ENCODE results near the gene ZSCAN32. TPM values are rescaled to one million over a fixed set of nuclear protein-coding genes. Genes with fewer than 3 reads are reported as not detected.
A peak's percentile ranks its signal among the peaks of the same experiment; 100 is the strongest.

Gene ZSCAN32
- total RNA-seq, 3 donors from 2014 or later (not counting 1 experiment from before 2014, with no cell fraction given): 7.5 to 14.2 (median 14.1) TPM

DNA sequence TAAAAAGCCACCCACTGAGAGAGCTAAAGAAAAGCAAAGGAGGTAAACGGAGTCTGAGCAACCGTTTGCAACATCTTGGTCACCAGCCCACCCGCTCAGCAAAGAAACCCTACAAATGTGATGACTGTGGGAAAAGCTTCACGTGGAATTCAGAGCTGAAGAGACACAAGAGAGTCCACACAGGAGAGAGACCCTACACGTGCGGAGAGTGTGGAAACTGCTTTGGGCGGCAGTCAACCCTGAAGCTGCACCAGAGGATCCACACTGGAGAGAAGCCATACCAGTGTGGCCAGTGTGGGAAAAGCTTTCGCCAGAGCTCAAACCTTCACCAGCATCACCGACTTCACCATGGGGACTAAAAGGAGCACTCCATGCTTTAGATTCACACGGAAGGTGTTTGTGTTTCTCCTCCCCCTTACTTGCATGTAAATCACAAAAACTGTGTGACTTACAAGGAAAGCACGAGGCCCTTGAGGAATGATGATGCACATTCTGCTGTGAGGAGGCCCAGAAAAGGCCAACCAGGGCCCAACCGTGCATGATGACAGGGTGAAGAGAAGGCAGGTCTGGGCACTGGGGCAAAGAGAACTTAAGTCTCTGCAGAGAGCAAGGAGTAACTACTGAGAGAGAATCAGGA, 7.9 kb upstream of the ZSCAN32 start:
- over 99% methylated on average over 12 of the region's 12 CpGs for WGBS (ENCODE audit: insufficient coverage)
- Mint-ChIP-seq H3K9me3 (peaks cover 10 to 25% of the 10 kb centered on the region in 2 donors), H3K4me3 (no peak overlapping the region), H3K36me3 (peaks cover 39% of the 10 kb centered on the region), H3K27me3 (ENCODE audit: low read depth in 2 of 2) (no peaks in the 10 kb centered on the region), H3K4me1 (peaks cover 0 to 5% of the 10 kb centered on the region in 2 donors), H3K27ac (no peak overlapping the region)
- TF ChIP-seq, protein P1, sequence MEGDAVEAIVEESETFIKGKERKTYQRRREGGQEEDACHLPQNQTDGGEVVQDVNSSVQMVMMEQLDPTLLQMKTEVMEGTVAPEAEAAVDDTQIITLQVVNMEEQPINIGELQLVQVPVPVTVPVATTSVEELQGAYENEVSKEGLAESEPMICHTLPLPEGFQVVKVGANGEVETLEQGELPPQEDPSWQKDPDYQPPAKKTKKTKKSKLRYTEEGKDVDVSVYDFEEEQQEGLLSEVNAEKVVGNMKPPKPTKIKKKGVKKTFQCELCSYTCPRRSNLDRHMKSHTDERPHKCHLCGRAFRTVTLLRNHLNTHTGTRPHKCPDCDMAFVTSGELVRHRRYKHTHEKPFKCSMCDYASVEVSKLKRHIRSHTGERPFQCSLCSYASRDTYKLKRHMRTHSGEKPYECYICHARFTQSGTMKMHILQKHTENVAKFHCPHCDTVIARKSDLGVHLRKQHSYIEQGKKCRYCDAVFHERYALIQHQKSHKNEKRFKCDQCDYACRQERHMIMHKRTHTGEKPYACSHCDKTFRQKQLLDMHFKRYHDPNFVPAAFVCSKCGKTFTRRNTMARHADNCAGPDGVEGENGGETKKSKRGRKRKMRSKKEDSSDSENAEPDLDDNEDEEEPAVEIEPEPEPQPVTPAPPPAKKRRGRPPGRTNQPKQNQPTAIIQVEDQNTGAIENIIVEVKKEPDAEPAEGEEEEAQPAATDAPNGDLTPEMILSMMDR (IDR thresholded peaks at IDR 0.05): no peak
- H3K4me1 ChIP-seq (ENCODE audit: control insufficient read depth, insufficient read depth, low read length): no peaks in the 10 kb centered on the region
- no peak overlapping the region for H3K27ac ChIP-seq (ENCODE audit: low read length)
- peaks cover 38% of the 10 kb centered on the region for H3K36me3 ChIP-seq (ENCODE audit: control insufficient read depth, insufficient read depth, low read length)
- DNase-seq (no peak), ATAC-seq (no peak)
- no peak overlapping the region for H3K4me3 ChIP-seq (ENCODE audit: low read length)
- H3K27me3 ChIP-seq (ENCODE audit: control insufficient read depth, insufficient read depth, low read length): no peaks in the 10 kb centered on the region
- peaks cover 65% of the 10 kb centered on the region for H3K9me3 ChIP-seq (ENCODE audit: control insufficient read depth, insufficient read depth, low read length)
- intact Hi-C loops (cut with micrococcal nuclease): no loop called here

DNA sequence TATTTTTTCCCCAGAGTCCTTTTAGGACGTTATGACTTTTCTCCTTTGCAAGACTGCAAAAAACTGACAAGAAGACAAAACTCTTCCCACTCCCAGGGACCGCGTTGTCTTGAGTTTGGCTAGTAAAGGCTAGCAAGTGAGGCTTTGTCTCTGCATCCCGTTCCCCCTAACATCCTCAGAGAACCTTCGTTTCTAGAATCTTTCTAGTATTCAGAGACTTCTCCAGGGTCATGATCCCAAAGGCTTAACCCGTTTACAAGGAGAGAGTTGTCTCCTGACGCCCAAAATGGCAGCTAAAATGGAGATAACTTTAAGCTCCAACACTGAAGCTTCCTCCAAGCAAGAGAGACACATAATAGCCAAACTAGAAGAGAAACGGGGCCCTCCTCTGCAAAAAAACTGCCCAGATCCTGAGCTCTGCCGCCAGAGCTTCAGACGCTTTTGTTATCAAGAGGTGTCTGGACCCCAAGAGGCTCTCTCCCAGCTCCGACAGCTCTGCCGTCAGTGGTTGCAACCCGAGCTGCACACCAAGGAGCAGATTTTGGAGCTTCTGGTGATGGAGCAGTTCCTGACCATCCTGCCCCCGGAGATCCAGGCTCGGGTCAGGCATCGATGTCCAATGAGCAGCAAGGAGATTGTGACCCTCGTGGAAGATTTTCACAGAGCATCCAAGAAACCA, 1.1 kb upstream of the ZSCAN32 start:
- WGBS (ENCODE audit: insufficient coverage): 53% methylated on average over 16 of the region's 17 CpGs
- TF ChIP-seq, protein P1 (IDR thresholded peaks at IDR 0.05): no peak
- H3K27me3 ChIP-seq (ENCODE audit: control insufficient read depth, insufficient read depth, low read length): no peaks in the 10 kb centered on the region
- Mint-ChIP-seq H3K27me3 (ENCODE audit: low read depth in 2 of 2) (no peaks in the 10 kb centered on the region), H3K4me1 (peaks cover 33 to 41% of the 10 kb centered on the region in 2 donors), H3K4me3 (peak overlapping the region; percentile 95), H3K36me3 (peaks cover 24% of the 10 kb centered on the region), H3K27ac (peak overlapping the region; percentile 87 to 90), H3K9me3 (peaks cover 2 to 11% of the 10 kb centered on the region in 2 donors)
- H3K9me3 ChIP-seq (ENCODE audit: control insufficient read depth, insufficient read depth, low read length): peaks cover under 1% of the 10 kb centered on the region
- no peak for ATAC-seq
- peaks cover 19% of the 10 kb centered on the region for H3K4me1 ChIP-seq (ENCODE audit: control insufficient read depth, insufficient read depth, low read length)
- no peak for DNase-seq
- H3K27ac ChIP-seq (ENCODE audit: low read length): peak overlapping the region; percentile 58
- intact Hi-C loops (cut with micrococcal nuclease): loop anchor here (1.0 kb wide), 3 partner anchors 55 to 119 kb away; partner anchors contain the start of gene ZNF263
- H3K4me3 ChIP-seq (ENCODE audit: low read length): peak overlapping the region; percentile 68
- peaks cover 26% of the 10 kb centered on the region for H3K36me3 ChIP-seq (ENCODE audit: control insufficient read depth, insufficient read depth, low read length)

DNA sequence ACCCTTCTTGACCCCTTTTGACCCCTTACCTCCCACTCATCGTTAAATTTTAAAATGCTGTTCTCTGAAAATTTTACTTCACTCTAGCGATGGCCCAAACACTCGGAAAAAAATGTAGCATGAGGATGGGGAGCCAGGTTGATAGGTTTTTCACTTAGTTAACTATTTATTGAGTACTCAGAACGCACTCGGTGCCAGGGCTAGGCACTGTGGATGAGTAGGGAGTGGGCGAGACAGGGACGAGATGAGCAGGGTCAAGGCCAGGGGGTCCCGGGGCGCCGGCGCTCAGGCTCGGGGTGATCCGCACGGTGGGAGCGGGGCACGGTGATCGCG, 392 bp downstream of the ZSCAN32 start:
- Histone ChIP-seq H3K4me1 (ENCODE audit: control insufficient read depth, insufficient read depth, low read length) (peaks cover 19% of the 10 kb centered on the region), H3K4me3 (ENCODE audit: low read length) (peak overlapping the region; percentile 68), H3K27me3 (ENCODE audit: control insufficient read depth, insufficient read depth, low read length) (no peaks in the 10 kb centered on the region), H3K36me3 (ENCODE audit: control insufficient read depth, insufficient read depth, low read length) (peaks cover 19% of the 10 kb centered on the region), H3K9me3 (ENCODE audit: control insufficient read depth, insufficient read depth, low read length) (no peaks in the 10 kb centered on the region), H3K27ac (ENCODE audit: low read length) (peak overlapping the region; percentile 74)
- TF ChIP-seq, protein P1 (IDR thresholded peaks at IDR 0.05): no peak
- no peaks in the 10 kb centered on the region for H3K27me3 Mint-ChIP-seq (ENCODE audit: low read depth in 2 of 2)
- H3K36me3 Mint-ChIP-seq: peaks cover 24% of the 10 kb centered on the region
- H3K9me3 Mint-ChIP-seq: peaks cover 0 to 3% of the 10 kb centered on the region in 2 donors
- intact Hi-C loops (cut with micrococcal nuclease): no loop called here
- no peak for DNase-seq
- peak in 1 of 3 donors; percentile 28 for ATAC-seq
- H3K4me3 Mint-ChIP-seq: peak overlapping the region; percentile 95
- peak overlapping the region; percentile 87 to 90 for H3K27ac Mint-ChIP-seq
- WGBS (ENCODE audit: insufficient coverage): 0% methylated on average over 18 of the region's 18 CpGs
- peaks cover 45 to 52% of the 10 kb centered on the region in 2 donors for H3K4me1 Mint-ChIP-seq
